GM19468 (cell line): ENCODE results near the gene YIPF3.

Experiments
- ATAC-seq: cut with Tn5 transposase; IDR thresholded peaks from one replicate; pipeline ENCODE4 v1.9.1; 2021; ENCODE audit warnings: mild to moderate bottlenecking, moderate library complexity, moderate number of reproducible peaks; ENCODE audit not compliant: unreplicated experiment; ENCODE audit errors: extremely low read depth

Gene YIPF3

DNA sequence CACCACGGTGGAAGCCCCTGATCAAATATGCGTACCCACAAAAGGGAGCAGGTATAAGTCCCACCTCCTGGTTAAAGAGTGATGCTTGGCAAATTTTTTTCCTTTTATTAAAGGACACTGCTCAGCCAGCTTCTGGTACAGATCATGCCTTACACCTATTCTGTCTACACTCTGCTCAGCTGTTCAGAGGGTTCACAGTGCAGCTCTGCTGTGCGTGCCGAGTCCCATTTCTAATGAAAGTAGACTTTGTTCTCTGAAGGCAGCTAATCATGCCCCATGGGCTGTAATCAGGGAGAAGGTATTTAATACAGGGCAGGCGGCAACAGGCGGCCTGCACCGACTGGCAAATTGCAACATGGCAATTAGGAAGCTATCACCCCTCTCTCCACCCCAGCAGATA lies 22.9 kb downstream of the YIPF3 start:
- no peak for ATAC-seq

GRCh38 chr6:43493230-43493629 lies 23.5 kb downstream of the YIPF3 start:
- no peak for ATAC-seq

- ATAC-seq: no peak
These were observed 24.1 kb downstream of the YIPF3 start for GRCh38 chr6:43492673-43493072.

- ATAC-seq: no peak
These were observed 24.7 kb downstream of the YIPF3 start for GRCh38 chr6:43491750-43492661.

DNA sequence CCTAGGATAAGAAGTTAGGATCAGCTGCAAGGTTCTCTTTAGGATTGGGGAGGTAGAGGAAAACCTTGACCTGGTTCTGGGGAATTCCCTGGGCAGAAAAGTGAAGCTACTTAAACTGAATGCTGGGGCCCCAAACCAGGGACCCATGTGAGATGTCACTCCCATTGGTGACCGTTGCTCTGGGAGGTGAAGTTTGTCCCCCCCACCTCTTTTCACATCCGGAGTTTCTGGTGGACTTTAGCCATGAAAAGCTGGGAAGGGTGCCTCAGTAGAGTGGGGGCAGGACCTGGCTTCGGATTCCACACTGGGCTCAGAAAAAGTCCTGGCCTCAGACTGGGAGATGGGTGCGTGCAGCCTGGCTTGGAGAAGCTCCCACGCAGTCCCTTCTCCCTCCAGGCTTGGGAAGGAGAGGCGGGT lies 26.2 kb downstream of the YIPF3 start:
- no peak for ATAC-seq

DNA sequence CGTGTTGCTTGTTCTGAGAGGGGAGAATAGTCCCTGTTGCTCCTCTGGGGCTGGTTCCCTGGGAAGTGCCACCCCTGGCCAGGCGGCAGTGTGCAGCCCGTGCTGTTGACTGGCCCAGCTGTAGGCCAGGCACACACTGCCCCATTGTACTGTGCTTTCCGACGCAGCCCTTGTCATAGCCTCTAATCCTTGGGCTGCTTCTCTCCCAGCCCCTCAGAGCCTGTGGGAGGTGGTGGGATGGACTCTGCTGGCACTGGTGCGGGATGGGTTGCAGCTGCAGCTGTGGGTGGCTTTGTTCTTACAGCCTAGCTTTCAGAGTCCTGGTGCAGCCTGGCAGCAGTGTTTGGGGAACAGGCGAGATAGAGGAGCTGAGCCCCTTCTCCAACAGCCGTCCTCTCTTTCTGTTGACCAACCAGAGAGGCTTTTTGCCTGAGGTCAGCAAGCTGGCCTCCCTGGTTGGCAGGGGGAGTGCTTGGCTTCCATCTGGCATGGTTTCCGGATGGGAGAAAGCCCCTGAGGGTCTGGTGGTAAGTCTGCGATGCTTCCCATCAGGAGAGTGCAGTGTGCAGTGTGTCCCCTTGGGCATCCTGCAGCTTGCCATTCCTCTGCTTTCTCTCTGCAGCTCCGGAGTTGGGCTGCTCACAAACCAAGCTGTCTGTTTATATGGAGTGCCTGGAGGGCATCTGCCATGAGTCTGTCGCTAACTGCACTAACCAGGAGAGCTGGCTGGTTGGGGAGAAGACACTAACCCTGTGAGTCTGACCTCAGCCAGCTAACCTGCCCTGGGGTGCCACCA lies 27.3 kb downstream of the YIPF3 start:
- ATAC-seq: no peak

DNA sequence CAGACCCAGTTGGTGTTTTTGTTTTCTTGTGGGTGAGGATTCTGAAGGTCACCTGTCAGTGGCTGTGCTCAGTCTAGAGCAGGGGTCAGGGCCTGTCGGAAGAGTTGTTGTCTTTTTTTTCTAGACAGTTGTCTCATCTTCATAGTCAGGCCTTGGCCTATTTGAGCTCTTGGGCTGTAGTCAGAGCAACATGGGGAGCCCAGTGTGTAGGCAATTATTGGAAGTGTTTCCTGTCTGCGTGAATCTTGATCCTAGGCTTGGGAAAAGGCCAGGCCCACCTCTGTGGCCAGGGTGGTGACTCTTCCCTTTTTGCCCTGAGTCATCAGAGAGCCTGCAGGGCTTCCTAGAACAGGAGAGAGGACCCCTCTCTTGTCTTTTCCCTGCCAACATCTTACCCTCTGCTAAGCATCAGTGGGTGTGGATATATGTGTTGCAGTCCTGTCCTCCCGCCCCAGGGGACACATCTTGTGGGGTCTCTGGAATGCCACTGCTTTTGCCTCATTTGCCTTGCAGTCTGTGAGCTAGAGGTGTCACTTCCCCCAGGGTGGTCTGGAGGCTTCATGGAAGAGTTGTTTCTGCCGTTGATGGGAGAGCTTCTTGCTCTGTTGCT lies 28.0 kb downstream of the YIPF3 start:
- no peak for ATAC-seq

DNA sequence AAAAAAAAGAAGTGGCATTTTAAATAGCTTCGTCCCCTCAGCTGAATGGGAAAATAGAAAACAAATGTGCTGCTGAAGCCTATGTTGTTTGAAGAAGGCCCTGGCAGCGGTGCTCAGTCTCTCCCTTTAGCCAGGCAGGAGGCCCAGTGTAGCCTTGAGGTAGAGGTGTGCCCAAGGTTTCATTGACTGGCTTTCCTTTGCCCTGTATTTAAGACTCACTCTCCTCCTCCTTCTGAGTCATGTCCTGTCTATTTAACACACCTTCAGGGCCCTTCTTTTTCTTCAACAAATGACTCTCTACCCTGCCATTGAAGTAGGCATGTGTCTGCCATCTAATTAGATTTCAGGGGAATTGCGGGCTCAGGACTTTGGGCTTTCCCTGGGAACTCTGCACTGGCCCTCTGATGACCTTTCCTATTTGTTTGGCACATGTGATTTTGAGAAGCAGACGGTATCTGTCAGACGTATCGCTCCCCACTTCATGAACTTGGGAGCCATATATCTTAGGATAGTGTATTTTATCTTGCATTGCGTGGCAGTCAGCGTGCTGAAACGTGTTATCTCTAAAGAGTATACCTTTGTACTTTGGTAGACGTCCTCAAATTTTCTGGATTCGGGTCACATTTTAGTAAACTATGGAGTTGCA lies 35.0 kb downstream of the YIPF3 start:
- ATAC-seq: no peak

DNA sequence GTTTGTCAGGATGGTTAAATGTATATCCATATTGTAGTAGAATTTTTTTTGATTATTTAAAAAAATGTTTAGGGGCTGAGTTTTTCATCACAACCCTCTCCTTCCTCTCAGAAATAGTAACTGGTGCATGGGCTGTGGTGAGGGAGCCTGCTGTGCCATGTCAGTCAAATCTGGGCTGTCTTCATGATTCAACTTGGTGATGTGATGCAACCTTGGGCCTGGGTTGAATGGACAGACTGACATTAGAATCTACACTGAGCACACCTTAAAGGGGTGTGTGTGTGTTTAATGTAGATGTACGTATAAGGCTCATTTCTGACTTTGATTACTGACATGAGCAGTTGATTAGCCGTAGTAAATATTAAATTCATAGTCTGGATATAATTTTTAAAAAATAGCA lies 35.7 kb downstream of the YIPF3 start:
- no peak for ATAC-seq

DNA sequence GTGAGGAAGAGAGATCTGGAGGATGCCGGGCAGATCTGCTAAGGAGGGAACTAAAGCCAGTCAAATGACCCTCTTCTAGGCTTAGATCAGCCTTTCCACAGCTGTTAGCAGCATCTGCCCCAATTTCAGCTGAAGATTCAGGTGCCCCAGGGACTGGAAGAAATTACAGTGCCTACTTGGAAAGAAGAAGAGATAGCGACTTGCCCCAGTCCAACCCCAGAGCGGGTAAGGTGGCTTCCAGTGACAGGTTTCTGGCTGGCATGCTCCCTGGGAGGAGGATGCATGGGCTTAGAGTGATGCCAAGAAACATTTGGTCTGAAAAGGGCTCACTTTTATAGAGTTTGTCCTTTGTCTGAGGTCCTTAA lies 38.7 kb downstream of the YIPF3 start:
- ATAC-seq: no peak

DNA sequence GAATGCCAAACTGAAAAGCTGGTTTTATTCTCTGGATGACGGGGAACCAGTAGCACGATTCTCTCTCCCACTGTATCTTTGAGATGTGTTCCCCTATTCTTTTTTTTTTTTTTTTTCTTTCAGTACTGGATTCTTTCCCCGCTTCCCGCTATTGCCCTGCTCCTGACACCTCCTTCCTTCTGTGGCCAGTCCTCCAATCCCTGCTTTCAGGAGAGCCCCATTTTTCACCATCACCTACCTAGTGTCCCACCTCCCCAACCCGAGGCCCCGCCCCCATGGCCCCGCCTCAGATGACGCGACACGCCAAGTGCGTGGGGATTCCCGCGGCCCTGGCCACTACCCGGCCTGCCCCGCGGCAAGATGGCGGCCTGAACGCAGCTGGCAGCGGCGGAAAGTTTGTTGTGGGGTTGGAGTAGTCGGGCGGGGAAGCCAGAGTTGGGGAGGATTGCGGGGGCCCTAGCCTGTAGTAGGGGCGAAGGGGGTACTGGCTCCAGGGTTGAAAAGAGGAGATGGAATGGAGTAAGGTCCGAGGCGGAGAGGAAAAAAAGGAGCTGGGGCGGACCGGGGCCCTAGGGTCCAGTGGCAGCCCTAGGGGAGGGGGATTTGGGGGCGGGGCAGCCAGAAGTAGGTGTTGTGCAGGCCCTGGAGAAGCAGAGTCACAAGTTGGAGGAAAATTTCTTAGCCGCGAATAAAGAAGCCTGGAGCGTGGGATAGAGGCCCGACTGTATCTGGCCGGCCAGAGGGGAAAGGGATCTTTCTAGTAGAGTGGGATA lies 39.3 kb downstream of the YIPF3 start, which contains the start of gene TJAP1:
TSS of gene TJAP1 (plus strand) at position 336 of the 773 bp plus-strand sequence. CDS start 21,432 bp downstream, outside the sequence.
- no peak for ATAC-seq

GRCh38 chr6:43476746-43477145 lies 40.0 kb downstream of the YIPF3 start:
- no peak for ATAC-seq

- ATAC-seq: no peak
These were observed 41.2 kb downstream of the YIPF3 start for GRCh38 chr6:43475516-43475915.

GRCh38 chr6:43472515-43472914 lies 44.2 kb downstream of the YIPF3 start:
- no peak for ATAC-seq

DNA sequence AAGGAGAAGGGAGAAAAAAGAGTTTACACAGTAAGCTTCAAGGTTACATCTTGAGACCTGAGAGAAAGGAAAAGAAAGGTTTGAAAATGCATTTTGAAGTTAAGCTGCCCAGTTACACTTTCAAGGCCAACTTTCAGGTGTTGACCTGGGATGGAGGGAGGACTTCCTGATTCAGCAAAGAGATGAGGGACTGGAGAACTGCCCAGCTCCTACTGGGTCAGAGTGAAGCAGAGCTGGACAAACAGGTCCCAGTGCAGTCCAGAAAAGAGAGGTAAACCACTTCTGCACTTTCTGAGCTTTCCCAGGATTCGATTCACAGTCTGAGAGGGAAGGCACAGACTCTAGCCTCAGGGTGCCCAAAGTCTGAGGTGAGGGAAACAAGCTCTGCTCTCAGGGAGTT lies 45.3 kb downstream of the YIPF3 start:
- ATAC-seq: no peak

DNA sequence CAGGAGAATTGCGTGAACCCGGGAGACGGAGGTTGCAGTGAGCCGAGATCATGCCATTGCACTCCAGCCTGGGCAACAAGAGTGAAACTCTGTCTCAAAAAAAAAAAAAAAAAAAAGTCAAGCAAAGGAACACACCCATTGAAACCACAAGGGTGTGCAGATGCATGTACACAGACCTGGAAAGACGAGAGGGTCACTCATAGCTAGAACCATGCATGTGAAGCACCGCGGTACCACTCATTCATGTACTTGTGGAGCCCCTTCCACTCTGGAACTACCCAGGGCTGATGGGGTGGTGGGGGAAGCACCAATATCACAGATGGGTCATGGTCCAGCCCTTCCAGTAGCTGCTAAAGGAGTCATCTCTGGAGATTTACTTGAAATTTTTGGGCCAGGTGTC lies 46.8 kb downstream of the YIPF3 start:
- no peak for ATAC-seq

- ATAC-seq: no peak
These were observed 47.7 kb downstream of the YIPF3 start for GRCh38 chr6:43468748-43469681.

DNA sequence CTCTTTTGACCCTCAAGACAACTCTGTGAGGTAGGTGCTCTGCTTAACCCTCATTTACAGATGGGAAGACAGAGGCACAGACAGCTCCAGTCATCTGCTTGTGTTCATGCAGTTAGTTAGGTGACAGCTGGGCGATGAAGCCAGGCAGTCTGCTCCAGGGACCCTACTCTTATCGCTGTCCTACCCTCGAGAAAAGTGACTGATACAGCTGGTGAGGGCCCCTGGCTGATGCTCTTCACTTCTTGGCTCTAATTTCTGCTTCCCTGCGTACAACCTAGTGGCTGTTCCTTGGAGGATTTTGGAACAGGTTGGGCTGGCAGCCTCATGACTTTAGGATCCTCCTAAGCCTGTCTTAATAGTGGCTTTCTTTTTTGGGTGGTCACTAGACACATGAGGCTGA lies 48.5 kb downstream of the YIPF3 start:
- no peak for ATAC-seq

- ATAC-seq: no peak
These were observed 49.0 kb downstream of the YIPF3 start for GRCh38 chr6:43467752-43468151.
